ENCODE results near the gene FKRP.

DNA sequence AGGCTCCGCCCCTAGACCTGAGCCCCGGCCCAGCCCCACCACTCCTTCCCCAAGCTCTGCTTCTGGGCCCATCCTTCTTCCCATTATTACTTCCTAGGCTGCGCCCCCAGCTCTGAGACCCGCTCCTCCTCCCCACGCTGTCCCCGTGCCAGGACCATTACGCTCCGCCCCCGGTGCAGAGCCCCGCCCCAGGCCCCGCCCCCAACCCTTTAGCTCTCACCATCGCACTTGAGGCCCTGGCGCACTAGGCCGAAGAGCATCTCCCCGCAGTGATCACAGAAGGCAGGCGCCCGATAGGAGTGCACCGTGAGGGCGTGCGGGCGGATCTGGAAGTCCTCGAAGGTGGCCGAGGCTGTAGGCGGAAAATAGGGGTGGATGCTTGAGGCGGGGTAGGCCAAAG lies 35.2 kb upstream of the FKRP start:
- no peak for TF ChIP-seq EP300 (IDR thresholded peaks at IDR 0.05)
- TF ChIP-seq REST (IDR thresholded peaks at IDR 0.05): no peak
- no peak for TF ChIP-seq RNF2 (IDR thresholded peaks at IDR 0.05; ENCODE audit: borderline replicate concordance, low read depth)
- TF ChIP-seq SREBF2 (IDR thresholded peaks at IDR 0.05): no peak
- TF ChIP-seq MYC (IDR thresholded peaks at IDR 0.05; ENCODE audit: borderline replicate concordance, low read length): no peak
- TF ChIP-seq, protein P1, sequence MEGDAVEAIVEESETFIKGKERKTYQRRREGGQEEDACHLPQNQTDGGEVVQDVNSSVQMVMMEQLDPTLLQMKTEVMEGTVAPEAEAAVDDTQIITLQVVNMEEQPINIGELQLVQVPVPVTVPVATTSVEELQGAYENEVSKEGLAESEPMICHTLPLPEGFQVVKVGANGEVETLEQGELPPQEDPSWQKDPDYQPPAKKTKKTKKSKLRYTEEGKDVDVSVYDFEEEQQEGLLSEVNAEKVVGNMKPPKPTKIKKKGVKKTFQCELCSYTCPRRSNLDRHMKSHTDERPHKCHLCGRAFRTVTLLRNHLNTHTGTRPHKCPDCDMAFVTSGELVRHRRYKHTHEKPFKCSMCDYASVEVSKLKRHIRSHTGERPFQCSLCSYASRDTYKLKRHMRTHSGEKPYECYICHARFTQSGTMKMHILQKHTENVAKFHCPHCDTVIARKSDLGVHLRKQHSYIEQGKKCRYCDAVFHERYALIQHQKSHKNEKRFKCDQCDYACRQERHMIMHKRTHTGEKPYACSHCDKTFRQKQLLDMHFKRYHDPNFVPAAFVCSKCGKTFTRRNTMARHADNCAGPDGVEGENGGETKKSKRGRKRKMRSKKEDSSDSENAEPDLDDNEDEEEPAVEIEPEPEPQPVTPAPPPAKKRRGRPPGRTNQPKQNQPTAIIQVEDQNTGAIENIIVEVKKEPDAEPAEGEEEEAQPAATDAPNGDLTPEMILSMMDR (IDR thresholded peaks at IDR 0.05): no peak
- TF ChIP-seq CEBPB (IDR thresholded peaks at IDR 0.05): no peak
- TF ChIP-seq, protein P2, sequence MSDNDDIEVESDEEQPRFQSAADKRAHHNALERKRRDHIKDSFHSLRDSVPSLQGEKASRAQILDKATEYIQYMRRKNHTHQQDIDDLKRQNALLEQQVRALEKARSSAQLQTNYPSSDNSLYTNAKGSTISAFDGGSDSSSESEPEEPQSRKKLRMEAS (IDR thresholded peaks at IDR 0.05): no peak
- no peak for TF ChIP-seq CHD2 (IDR thresholded peaks at IDR 0.05; ENCODE audit: low read length, partially characterized antibody)
- no peak for TF ChIP-seq JUN (IDR thresholded peaks at IDR 0.05)
- no peak for TF ChIP-seq KDM1A (IDR thresholded peaks at IDR 0.05; ENCODE audit: low read depth)
- no peak for TF ChIP-seq RAD21 (conservative IDR thresholded peaks at IDR 0.05 in 1 of 2, IDR thresholded peaks at IDR 0.05 in 1 of 2)
- no peak for TF ChIP-seq POLR2A (IDR thresholded peaks at IDR 0.05; ENCODE audit: low read length)
- TF ChIP-seq ESRRA (IDR thresholded peaks at IDR 0.05; ENCODE audit: borderline replicate concordance, low read length): no peak

All from A549 (cell line).